ENCODE measurements around the gene DENND11. TPM values are rescaled to one million over a fixed set of nuclear protein-coding genes. Genes with fewer than 3 reads are reported as not detected.
"Not testable (repeated sequence)": the region's sequence is repeated elsewhere in the genome, so short reads cannot be mapped to it uniquely, and the experiment has no call there.

Gene DENND11
- total RNA-seq, 1 donor from 2014 or later: 30.7 TPM

GRCh38 chr7:141691540-141691939 is 10.4 kb downstream of the DENND11 start:
- no peak for TF ChIP-seq CTCF (conservative IDR thresholded peaks at IDR 0.05)
- no peak for DNase-seq (ENCODE audit: low read depth, low spot score)
- H3K4me3 Mint-ChIP-seq: no peak overlapping the region
- H3K4me1 Mint-ChIP-seq: peaks cover 18% of the 10 kb centered on the region
- no peaks in the 10 kb centered on the region for H3K27me3 Mint-ChIP-seq (ENCODE audit: low read depth)
- H3K9me3 Mint-ChIP-seq: no peaks in the 10 kb centered on the region
- peaks cover 12% of the 10 kb centered on the region for H3K36me3 Mint-ChIP-seq (ENCODE audit: low read depth)
- no peak overlapping the region for H3K27ac Mint-ChIP-seq (ENCODE audit: unreplicated experiment)

DNA sequence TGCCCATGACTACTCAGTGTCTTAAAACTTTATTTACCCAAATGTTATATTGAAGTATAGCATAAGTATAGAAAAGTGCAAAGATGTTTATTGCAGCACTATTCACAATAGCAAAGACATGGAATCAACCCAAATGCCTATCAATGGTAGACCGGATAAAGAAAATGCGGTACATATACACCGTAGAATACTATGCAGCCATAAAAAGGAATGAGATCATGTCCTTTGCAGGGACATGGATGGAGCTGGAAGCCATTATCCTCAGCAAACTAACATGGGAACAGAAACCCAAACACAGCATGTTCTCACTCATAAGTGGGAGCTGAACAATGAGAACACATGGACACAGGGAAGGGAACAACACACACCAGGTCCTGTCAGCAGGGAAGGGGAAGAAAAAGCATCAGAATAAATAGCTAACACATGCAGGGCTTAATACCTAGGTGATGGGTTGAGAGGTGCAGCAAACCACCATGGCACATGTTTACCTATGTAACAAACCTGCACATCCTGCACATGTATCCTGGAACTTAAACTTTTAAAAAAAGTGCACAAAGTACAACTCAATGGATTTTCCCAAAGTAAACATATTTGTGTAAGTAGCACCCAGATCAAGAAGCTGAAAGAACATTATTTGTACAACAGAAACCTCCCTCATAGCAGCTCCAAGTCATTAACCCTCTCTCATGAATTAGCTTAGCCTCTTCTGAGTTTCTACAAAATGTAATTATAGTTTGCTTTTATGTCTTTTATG is 12.7 kb downstream of the DENND11 start:
- H3K36me3 Mint-ChIP-seq (ENCODE audit: low read depth): peaks cover 21% of the 10 kb centered on the region
- H3K9me3 Mint-ChIP-seq; DNase-seq (ENCODE audit: low read depth, low spot score); H3K4me3 Mint-ChIP-seq; H3K4me1 Mint-ChIP-seq; H3K27ac Mint-ChIP-seq (ENCODE audit: unreplicated experiment); H3K27me3 Mint-ChIP-seq (ENCODE audit: low read depth): not testable (repeated sequence)

- Mint-ChIP-seq H3K27ac (ENCODE audit: unreplicated experiment) (no peak overlapping the region), H3K27me3 (ENCODE audit: low read depth) (no peaks in the 10 kb centered on the region), H3K4me1 (peaks cover 7% of the 10 kb centered on the region), H3K9me3 (no peaks in the 10 kb centered on the region), H3K4me3 (no peak overlapping the region), H3K36me3 (ENCODE audit: low read depth) (peaks cover 21% of the 10 kb centered on the region)
- DNase-seq (ENCODE audit: low read depth, low spot score): no peak
- TF ChIP-seq CTCF (conservative IDR thresholded peaks at IDR 0.05): no peak
These were observed 13.9 kb downstream of the DENND11 start for GRCh38 chr7:141688043-141688442.

- H3K36me3 Mint-ChIP-seq (ENCODE audit: low read depth): peaks cover 21% of the 10 kb centered on the region
- no peak for DNase-seq (ENCODE audit: low read depth, low spot score)
- no peak overlapping the region for H3K27ac Mint-ChIP-seq (ENCODE audit: unreplicated experiment)
- H3K9me3 Mint-ChIP-seq: no peaks in the 10 kb centered on the region
- H3K4me3 Mint-ChIP-seq: no peak overlapping the region
- TF ChIP-seq CTCF (conservative IDR thresholded peaks at IDR 0.05): no peak
- H3K4me1 Mint-ChIP-seq: peaks cover 7% of the 10 kb centered on the region
- no peaks in the 10 kb centered on the region for H3K27me3 Mint-ChIP-seq (ENCODE audit: low read depth)
These were observed 15.3 kb downstream of the DENND11 start for GRCh38 chr7:141686670-141687069.

DNA sequence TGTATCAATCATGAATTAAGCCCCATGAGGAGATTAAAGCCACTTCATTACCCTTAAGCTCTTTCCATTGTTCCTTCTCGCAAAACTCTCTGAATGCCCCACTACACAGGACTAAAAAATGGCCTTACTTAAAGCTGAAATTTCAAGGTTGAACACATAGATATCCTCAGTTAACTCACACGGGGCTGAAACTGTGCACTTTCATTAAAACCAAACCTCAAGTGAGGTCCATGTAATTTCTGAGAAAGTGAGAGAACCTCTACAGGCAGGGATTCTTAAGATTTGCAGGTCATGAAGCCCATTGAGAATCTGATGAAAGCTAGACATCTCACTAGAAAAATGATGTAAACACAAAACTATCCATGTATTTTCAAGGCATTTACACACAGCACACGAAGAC is 15.9 kb downstream of the DENND11 start:
- TF ChIP-seq CTCF (conservative IDR thresholded peaks at IDR 0.05): no peak
- H3K27ac Mint-ChIP-seq (ENCODE audit: unreplicated experiment): no peak overlapping the region

GRCh38 chr7:141685285-141686023 is 16.5 kb downstream of the DENND11 start:
- Mint-ChIP-seq H3K27ac (ENCODE audit: unreplicated experiment) (no peak overlapping the region), H3K4me3 (no peak overlapping the region), H3K4me1 (peaks cover 7% of the 10 kb centered on the region), H3K36me3 (ENCODE audit: low read depth) (peaks cover 28% of the 10 kb centered on the region), H3K27me3 (ENCODE audit: low read depth) (no peaks in the 10 kb centered on the region), H3K9me3 (no peaks in the 10 kb centered on the region)
- DNase-seq (ENCODE audit: low read depth, low spot score): no peak
- no peak for TF ChIP-seq CTCF (conservative IDR thresholded peaks at IDR 0.05)

More for the DNA sequence above, 15.9 kb downstream of the DENND11 start:
- Mint-ChIP-seq H3K27me3 (ENCODE audit: low read depth) (no peaks in the 10 kb centered on the region), H3K36me3 (ENCODE audit: low read depth) (peaks cover 23% of the 10 kb centered on the region), H3K4me3 (no peak overlapping the region), H3K9me3 (no peaks in the 10 kb centered on the region), H3K4me1 (peaks cover 7% of the 10 kb centered on the region)
- no peak for DNase-seq (ENCODE audit: low read depth, low spot score)
